GM23338 (cell line): ENCODE data around the gene DMAC2L. TPM values are rescaled to one million over a fixed set of nuclear protein-coding genes. Genes with fewer than 3 reads are reported as not detected.

Experiments used
- ATAC-seq: fragments of 200-7000 bp; cut with Tn5 transposase; 3 replicates; pipeline ENCODE4 v1.9.1; 2020
- DNase-seq: peaks from one replicate; pipeline ENCODE4 v3.0.0-alpha.2; 2015; ENCODE audit warnings: low spot score
- H2AFZ ChIP-seq: fragments of 200-600 bp; sonication (generic); 2 replicates; pipeline ENCODE4 v1.8.0; 2016; ENCODE audit warnings: antibody characterized with exemption, mild to moderate bottlenecking, moderate library complexity
- H3F3A ChIP-seq: fragments of 200-600 bp; sonication (generic); replicated peaks from 2 replicates; pipeline ENCODE4 v1.8.0; 2017; ENCODE audit warnings: antibody characterized with exemption, mixed run types, low read depth
- H3K27ac ChIP-seq: fragments of 200-600 bp; sonication (generic); 2 replicates; pipeline ENCODE4 v1.6.1; 2016; ENCODE audit warnings: low read depth
- H3K27me3 ChIP-seq: fragments of 200-600 bp; sonication (generic); 2 replicates; pipeline ENCODE4 v1.8.0; 2016; ENCODE audit warnings: mild to moderate bottlenecking, mixed run types, moderate library complexity; ENCODE audit not compliant: insufficient read depth
- H3K36me3 ChIP-seq: fragments of 200-600 bp; sonication (generic); 2 replicates; pipeline ENCODE4 v1.8.0; 2016; ENCODE audit warnings: mild to moderate bottlenecking; ENCODE audit not compliant: insufficient read depth
- H3K4me1 ChIP-seq: fragments of 200-600 bp; sonication (generic); 2 replicates; pipeline ENCODE4 v1.8.0; 2016; ENCODE audit warnings: mild to moderate bottlenecking, moderate library complexity; ENCODE audit not compliant: insufficient read depth
- H3K4me2 ChIP-seq: fragments of 200-600 bp; sonication (generic); 2 replicates; pipeline ENCODE4 v1.7.1; 2017; ENCODE audit warnings: mixed run types
- H3K4me3 ChIP-seq: fragments of 200-600 bp; sonication (generic); 2 replicates; pipeline ENCODE4 v1.6.1; 2016; ENCODE audit warnings: mixed run types
- H3K79me2 ChIP-seq: fragments of 200-600 bp; sonication (generic); replicated peaks from 2 replicates; pipeline ENCODE4 v1.8.0; 2017; ENCODE audit warnings: mild to moderate bottlenecking; ENCODE audit not compliant: insufficient read depth
- H3K9me2 ChIP-seq: fragments of 200-600 bp; sonication (generic); 2 replicates; pipeline ENCODE4 v1.8.0; 2017; ENCODE audit not compliant: insufficient read depth
- H4K20me1 ChIP-seq: fragments of 200-600 bp; sonication (generic); replicated peaks from 2 replicates; pipeline ENCODE4 v1.8.0; 2017; ENCODE audit warnings: mild to moderate bottlenecking; ENCODE audit not compliant: insufficient read depth
- H3K27ac Mint-ChIP-seq: 2 replicates; pipeline ENCODE4 v1.8.0; 2020; ENCODE audit warnings: inconsistent platforms, mild to moderate bottlenecking, moderate library complexity, mixed read lengths
- H3K27me3 Mint-ChIP-seq: 3 replicates; pipeline ENCODE4 v1.8.0; 2022; ENCODE audit warnings: low read depth, mild to moderate bottlenecking, moderate library complexity, mixed read lengths, inconsistent platforms; ENCODE audit not compliant: insufficient read depth, poor library complexity
- H3K36me3 Mint-ChIP-seq: 3 replicates; pipeline ENCODE4 v1.8.0; 2021; ENCODE audit warnings: low read depth, mild to moderate bottlenecking, inconsistent platforms, moderate library complexity, mixed read lengths
- H3K4me1 Mint-ChIP-seq: 3 replicates; pipeline ENCODE4 v1.8.0; 2020; ENCODE audit warnings: mild to moderate bottlenecking, inconsistent platforms, mixed read lengths
- H3K4me3 Mint-ChIP-seq: 3 replicates; pipeline ENCODE4 v1.8.0; 2021; ENCODE audit warnings: moderate library complexity, mild to moderate bottlenecking, inconsistent platforms, mixed read lengths
- H3K9me3 Mint-ChIP-seq: 3 replicates; pipeline ENCODE4 v1.8.0; 2020; ENCODE audit warnings: moderate library complexity, mild to moderate bottlenecking, inconsistent platforms, mixed read lengths
- EZH2phosphoT487 ChIP-seq: fragments of 200-600 bp; sonication (generic); IDR thresholded peaks from one replicate; pipeline ENCODE4 v1.8.1; 2018; ENCODE audit warnings: antibody characterized with exemption; ENCODE audit not compliant: unreplicated experiment
- JUNB ChIP-seq: IDR thresholded peaks from one replicate; pipeline ENCODE4 v1.6.1; 2016; ENCODE audit warnings: antibody characterized with exemption; ENCODE audit not compliant: unreplicated experiment
- NANOG ChIP-seq: IDR thresholded peaks from 2 replicates; pipeline ENCODE4 v1.6.1; 2016; ENCODE audit warnings: antibody characterized with exemption, borderline replicate concordance
- STAT1 ChIP-seq: IDR thresholded peaks from one replicate; pipeline ENCODE4 v1.6.1; 2016; ENCODE audit warnings: antibody characterized with exemption; ENCODE audit not compliant: unreplicated experiment
- ZNF114 ChIP-seq: fragments of 250-450 bp; sonication (Bioruptor Pico); IDR thresholded peaks from 2 replicates; pipeline ENCODE4 v1.5.0; 2020; ENCODE audit warnings: mild to moderate bottlenecking, moderate library complexity
- ZNF331 ChIP-seq: fragments of 250-450 bp; sonication (Bioruptor Pico); IDR thresholded peaks from 2 replicates; pipeline ENCODE4 v1.5.0; 2020; ENCODE audit warnings: low read depth, mild to moderate bottlenecking, moderate library complexity
- polyA plus RNA-seq: library from polyadenylated mRNA; unstranded; fragments of >200 nt; fragmentation: Nextera tagmentation; extraction: Ambion mirVana; gene quantifications from 2 replicates; pipeline ENCODE4 v1.2.1, GENCODE V29; 2016
- total RNA-seq: library from RNA; depleted of rRNA; stranded (reverse); fragments of >200 nt; shearing (Covaris generic); gene quantifications from 2 replicates; pipeline ENCODE4 v1.2.3, GENCODE V29; 2014
- TF ChIP-seq, protein P1 (sequence below), 2 experiments: fragments of 200-600 bp in 1 of 2; sonication (generic) in 1 of 2; conservative IDR thresholded peaks; 2 replicates each; pipeline versions ENCODE4 v1.5.1 to v1.6.1; 2016 to 2017; ENCODE audit warnings: antibody characterized with exemption in 2 of 2, low read depth in 2 of 2, mild to moderate bottlenecking in 2 of 2, moderate library complexity in 1 of 2
- TF ChIP-seq, protein P2 (sequence below): IDR thresholded peaks from 2 replicates; pipeline ENCODE4 v1.6.1; 2016; ENCODE audit warnings: antibody characterized with exemption
- TF ChIP-seq, protein P3 (sequence below): IDR thresholded peaks from one replicate; pipeline ENCODE4 v1.6.1; 2018; ENCODE audit warnings: antibody characterized with exemption; ENCODE audit not compliant: unreplicated experiment
- TF ChIP-seq, protein P4 (sequence below): fragments of 250-450 bp; sonication (Bioruptor Pico); IDR thresholded peaks from 2 replicates; pipeline ENCODE4 v1.5.0; 2020; ENCODE audit warnings: mild to moderate bottlenecking, moderate library complexity

The DMAC2L gene
- total and polyA plus RNA-seq, 2 experiments from 2014 or later = 22.5 to 33.8 TPM

DNA sequence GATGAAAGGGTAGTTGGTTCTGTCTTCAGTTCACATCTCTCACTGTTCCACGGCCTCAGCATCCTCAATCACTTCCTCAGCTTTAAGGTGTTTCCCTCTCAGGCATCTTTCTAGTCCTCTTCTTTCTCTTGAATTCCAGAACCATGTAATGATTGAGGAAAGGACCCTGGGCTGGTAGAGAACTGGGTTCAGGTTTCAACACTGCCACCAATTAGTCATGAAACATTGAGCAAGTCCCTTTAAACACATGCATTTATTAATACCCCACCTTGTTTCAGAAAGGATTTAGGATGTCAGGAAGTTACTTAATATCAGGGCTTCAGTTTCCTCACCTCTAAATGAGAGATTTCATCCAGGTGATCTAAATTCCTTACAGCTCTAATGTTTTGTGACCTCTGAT lies 7.2 kb downstream of the DMAC2L start:
- Histone ChIP-seq H3K79me2 (peaks cover 26% of the 10 kb centered on the region), H3K27ac (no peak overlapping the region), H3K4me2 (no peak overlapping the region), H3K36me3 (peaks cover 5% of the 10 kb centered on the region), H3F3A (no peaks in the 10 kb centered on the region), H3K9me2 (no peaks in the 10 kb centered on the region), H3K27me3 (no peaks in the 10 kb centered on the region), H4K20me1 (no peaks in the 10 kb centered on the region), H3K4me3 (no peak overlapping the region), H3K4me1 (no peaks in the 10 kb centered on the region), H2AFZ (no peak overlapping the region)
- peaks cover 3% of the 10 kb centered on the region for H3K27me3 Mint-ChIP-seq
- no peak for DNase-seq
- H3K4me3 Mint-ChIP-seq = no peak overlapping the region
- ATAC-seq = no peak
- H3K27ac Mint-ChIP-seq = no peak overlapping the region
- peaks cover 11% of the 10 kb centered on the region for H3K9me3 Mint-ChIP-seq
- H3K4me1 Mint-ChIP-seq = peaks cover 4% of the 10 kb centered on the region; the same call in 1 of the 3 replicates
- peaks cover 33% of the 10 kb centered on the region for H3K36me3 Mint-ChIP-seq
- TF ChIP-seq EZH2phosphoT487 (no peak), ZNF331 (no peak), STAT1 (no peak), ZNF114 (CRISPR knock-in tag) (no peak), NANOG (no peak)
- TF ChIP-seq, protein P1, sequence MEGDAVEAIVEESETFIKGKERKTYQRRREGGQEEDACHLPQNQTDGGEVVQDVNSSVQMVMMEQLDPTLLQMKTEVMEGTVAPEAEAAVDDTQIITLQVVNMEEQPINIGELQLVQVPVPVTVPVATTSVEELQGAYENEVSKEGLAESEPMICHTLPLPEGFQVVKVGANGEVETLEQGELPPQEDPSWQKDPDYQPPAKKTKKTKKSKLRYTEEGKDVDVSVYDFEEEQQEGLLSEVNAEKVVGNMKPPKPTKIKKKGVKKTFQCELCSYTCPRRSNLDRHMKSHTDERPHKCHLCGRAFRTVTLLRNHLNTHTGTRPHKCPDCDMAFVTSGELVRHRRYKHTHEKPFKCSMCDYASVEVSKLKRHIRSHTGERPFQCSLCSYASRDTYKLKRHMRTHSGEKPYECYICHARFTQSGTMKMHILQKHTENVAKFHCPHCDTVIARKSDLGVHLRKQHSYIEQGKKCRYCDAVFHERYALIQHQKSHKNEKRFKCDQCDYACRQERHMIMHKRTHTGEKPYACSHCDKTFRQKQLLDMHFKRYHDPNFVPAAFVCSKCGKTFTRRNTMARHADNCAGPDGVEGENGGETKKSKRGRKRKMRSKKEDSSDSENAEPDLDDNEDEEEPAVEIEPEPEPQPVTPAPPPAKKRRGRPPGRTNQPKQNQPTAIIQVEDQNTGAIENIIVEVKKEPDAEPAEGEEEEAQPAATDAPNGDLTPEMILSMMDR (conservative IDR thresholded peaks at IDR 0.05; ENCODE audit: low read depth in 2 of 2) = no peak
- TF ChIP-seq, protein P2, sequence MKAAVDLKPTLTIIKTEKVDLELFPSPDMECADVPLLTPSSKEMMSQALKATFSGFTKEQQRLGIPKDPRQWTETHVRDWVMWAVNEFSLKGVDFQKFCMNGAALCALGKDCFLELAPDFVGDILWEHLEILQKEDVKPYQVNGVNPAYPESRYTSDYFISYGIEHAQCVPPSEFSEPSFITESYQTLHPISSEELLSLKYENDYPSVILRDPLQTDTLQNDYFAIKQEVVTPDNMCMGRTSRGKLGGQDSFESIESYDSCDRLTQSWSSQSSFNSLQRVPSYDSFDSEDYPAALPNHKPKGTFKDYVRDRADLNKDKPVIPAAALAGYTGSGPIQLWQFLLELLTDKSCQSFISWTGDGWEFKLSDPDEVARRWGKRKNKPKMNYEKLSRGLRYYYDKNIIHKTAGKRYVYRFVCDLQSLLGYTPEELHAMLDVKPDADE = no peak

DNA sequence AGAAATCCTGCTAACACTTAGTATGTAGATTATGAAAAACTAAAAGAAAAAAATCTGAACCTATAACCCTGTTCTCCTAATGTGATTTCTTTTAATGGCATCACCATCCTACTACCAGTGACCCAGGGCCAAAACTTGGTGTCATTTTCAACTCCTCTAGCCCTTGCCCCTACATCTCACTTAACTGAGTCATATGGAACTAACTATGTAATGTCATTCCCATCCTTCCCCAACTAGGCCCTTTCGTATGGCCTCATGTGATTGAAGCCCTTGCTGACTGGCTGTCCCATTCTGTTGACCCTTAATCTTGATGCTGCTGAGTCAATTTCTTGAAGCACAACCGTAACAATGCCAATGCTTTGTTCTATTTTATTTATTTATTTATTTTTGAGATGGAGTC lies 7.6 kb downstream of the DMAC2L start:
- Histone ChIP-seq H3K27ac (no peak overlapping the region), H3K4me2 (no peak overlapping the region), H2AFZ (no peak overlapping the region), H3K27me3 (no peaks in the 10 kb centered on the region), H3K4me3 (no peak overlapping the region), H4K20me1 (no peaks in the 10 kb centered on the region), H3K4me1 (no peaks in the 10 kb centered on the region), H3F3A (no peaks in the 10 kb centered on the region), H3K36me3 (peaks cover 5% of the 10 kb centered on the region; the same call in 1 of the 2 replicates), H3K9me2 (no peaks in the 10 kb centered on the region), H3K79me2 (peaks cover 25% of the 10 kb centered on the region)
- Mint-ChIP-seq H3K4me1 (peaks cover 4% of the 10 kb centered on the region; the same call in 1 of the 3 replicates), H3K4me3 (no peak overlapping the region), H3K27ac (no peak overlapping the region), H3K27me3 (peaks cover 3% of the 10 kb centered on the region), H3K36me3 (peaks cover 31% of the 10 kb centered on the region), H3K9me3 (peaks cover 8% of the 10 kb centered on the region)
- ATAC-seq (no peak), DNase-seq (no peak)
- TF ChIP-seq, protein P3, sequence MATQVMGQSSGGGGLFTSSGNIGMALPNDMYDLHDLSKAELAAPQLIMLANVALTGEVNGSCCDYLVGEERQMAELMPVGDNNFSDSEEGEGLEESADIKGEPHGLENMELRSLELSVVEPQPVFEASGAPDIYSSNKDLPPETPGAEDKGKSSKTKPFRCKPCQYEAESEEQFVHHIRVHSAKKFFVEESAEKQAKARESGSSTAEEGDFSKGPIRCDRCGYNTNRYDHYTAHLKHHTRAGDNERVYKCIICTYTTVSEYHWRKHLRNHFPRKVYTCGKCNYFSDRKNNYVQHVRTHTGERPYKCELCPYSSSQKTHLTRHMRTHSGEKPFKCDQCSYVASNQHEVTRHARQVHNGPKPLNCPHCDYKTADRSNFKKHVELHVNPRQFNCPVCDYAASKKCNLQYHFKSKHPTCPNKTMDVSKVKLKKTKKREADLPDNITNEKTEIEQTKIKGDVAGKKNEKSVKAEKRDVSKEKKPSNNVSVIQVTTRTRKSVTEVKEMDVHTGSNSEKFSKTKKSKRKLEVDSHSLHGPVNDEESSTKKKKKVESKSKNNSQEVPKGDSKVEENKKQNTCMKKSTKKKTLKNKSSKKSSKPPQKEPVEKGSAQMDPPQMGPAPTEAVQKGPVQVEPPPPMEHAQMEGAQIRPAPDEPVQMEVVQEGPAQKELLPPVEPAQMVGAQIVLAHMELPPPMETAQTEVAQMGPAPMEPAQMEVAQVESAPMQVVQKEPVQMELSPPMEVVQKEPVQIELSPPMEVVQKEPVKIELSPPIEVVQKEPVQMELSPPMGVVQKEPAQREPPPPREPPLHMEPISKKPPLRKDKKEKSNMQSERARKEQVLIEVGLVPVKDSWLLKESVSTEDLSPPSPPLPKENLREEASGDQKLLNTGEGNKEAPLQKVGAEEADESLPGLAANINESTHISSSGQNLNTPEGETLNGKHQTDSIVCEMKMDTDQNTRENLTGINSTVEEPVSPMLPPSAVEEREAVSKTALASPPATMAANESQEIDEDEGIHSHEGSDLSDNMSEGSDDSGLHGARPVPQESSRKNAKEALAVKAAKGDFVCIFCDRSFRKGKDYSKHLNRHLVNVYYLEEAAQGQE = no peak
- TF ChIP-seq, protein P4, sequence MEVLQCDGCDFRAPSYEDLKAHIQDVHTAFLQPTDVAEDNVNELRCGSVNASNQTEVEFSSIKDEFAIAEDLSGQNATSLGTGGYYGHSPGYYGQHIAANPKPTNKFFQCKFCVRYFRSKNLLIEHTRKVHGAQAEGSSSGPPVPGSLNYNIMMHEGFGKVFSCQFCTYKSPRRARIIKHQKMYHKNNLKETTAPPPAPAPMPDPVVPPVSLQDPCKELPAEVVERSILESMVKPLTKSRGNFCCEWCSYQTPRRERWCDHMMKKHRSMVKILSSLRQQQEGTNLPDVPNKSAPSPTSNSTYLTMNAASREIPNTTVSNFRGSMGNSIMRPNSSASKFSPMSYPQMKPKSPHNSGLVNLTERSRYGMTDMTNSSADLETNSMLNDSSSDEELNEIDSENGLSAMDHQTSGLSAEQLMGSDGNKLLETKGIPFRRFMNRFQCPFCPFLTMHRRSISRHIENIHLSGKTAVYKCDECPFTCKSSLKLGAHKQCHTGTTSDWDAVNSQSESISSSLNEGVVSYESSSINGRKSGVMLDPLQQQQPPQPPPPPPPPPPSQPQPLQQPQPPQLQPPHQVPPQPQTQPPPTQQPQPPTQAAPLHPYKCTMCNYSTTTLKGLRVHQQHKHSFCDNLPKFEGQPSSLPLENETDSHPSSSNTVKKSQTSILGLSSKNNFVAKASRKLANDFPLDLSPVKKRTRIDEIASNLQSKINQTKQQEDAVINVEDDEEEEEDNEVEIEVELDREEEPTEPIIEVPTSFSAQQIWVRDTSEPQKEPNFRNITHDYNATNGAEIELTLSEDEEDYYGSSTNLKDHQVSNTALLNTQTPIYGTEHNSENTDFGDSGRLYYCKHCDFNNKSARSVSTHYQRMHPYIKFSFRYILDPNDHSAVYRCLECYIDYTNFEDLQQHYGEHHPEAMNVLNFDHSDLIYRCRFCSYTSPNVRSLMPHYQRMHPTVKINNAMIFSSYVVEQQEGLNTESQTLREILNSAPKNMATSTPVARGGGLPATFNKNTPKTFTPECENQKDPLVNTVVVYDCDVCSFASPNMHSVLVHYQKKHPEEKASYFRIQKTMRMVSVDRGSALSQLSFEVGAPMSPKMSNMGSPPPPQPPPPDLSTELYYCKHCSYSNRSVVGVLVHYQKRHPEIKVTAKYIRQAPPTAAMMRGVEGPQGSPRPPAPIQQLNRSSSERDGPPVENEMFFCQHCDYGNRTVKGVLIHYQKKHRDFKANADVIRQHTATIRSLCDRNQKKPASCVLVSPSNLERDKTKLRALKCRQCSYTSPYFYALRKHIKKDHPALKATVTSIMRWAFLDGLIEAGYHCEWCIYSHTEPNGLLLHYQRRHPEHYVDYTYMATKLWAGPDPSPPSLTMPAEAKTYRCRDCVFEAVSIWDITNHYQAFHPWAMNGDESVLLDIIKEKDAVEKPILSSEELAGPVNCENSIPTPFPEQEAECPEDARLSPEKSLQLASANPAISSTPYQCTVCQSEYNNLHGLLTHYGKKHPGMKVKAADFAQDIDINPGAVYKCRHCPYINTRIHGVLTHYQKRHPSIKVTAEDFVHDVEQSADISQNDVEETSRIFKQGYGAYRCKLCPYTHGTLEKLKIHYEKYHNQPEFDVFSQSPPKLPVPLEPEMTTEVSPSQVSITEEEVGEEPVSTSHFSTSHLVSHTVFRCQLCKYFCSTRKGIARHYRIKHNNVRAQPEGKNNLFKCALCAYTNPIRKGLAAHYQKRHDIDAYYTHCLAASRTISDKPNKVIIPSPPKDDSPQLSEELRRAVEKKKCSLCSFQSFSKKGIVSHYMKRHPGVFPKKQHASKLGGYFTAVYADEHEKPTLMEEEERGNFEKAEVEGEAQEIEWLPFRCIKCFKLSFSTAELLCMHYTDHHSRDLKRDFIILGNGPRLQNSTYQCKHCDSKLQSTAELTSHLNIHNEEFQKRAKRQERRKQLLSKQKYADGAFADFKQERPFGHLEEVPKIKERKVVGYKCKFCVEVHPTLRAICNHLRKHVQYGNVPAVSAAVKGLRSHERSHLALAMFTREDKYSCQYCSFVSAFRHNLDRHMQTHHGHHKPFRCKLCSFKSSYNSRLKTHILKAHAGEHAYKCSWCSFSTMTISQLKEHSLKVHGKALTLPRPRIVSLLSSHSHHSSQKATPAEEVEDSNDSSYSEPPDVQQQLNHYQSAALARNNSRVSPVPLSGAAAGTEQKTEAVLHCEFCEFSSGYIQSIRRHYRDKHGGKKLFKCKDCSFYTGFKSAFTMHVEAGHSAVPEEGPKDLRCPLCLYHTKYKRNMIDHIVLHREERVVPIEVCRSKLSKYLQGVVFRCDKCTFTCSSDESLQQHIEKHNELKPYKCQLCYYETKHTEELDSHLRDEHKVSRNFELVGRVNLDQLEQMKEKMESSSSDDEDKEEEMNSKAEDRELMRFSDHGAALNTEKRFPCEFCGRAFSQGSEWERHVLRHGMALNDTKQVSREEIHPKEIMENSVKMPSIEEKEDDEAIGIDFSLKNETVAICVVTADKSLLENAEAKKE = no peak
- no peak for TF ChIP-seq NANOG
- TF ChIP-seq JUNB = no peak
